Uterus (tissue), 4 donors: ENCODE results near the gene SKI. TPM values are rescaled to one million over a fixed set of nuclear protein-coding genes. Genes with fewer than 3 reads are reported as not detected.

Experiments
- DNase-seq, 2 donors: peaks; one replicate each; pipeline ENCODE4 v3.0.0-alpha.2; 2019 to 2020
- H3K27ac ChIP-seq, 2 donors: fragments of 200-600 bp; sonication (generic); 1 replicate in 1 of 2; 2 replicates in 1 of 2; pipeline ENCODE4 v1.5.1; 2016 to 2018
- H3K27me3 ChIP-seq, 2 donors: fragments of 200-600 bp; sonication (generic); one replicate each; pipeline ENCODE4 v1.5.1; 2018 to 2019; ENCODE audit warnings: control low read depth in 1 of 2
- H3K36me3 ChIP-seq, 2 donors: fragments of 200-600 bp; sonication (generic); one replicate each; pipeline ENCODE4 v1.5.1; 2019; ENCODE audit warnings: control low read depth in 1 of 2
- H3K4me1 ChIP-seq, 2 donors: fragments of 200-600 bp; sonication (generic); one replicate each; pipeline ENCODE4 v1.5.1; 2018 to 2019; ENCODE audit warnings: control low read depth in 1 of 2
- H3K4me3 ChIP-seq, 2 donors: fragments of 200-600 bp; sonication (generic); 1 replicate in 1 of 2; 2 replicates in 1 of 2; pipeline ENCODE4 v1.5.1; 2018 to 2019; ENCODE audit warnings: mild to moderate bottlenecking in 1 of 2
- H3K9me3 ChIP-seq, 2 donors: fragments of 200-600 bp; sonication (generic); one replicate each; pipeline ENCODE4 v1.5.1; 2019; ENCODE audit warnings: control low read depth in 1 of 2
- CTCF ChIP-seq, 4 experiments: fragments of 200-600 bp in 2 of 4; fragments of 450-650 bp in 2 of 4; sonication (generic) in 2 of 4; IDR thresholded peaks; one replicate each; pipeline ENCODE4 v1.5.1; 2016 to 2019; ENCODE audit warnings: antibody characterized with exemption in 4 of 4, mild to moderate bottlenecking in 2 of 4, moderate library complexity in 1 of 4
- POLR2A ChIP-seq, 2 donors: fragments of 450-650 bp; IDR thresholded peaks; one replicate each; pipeline ENCODE4 v1.6.1; 2016; ENCODE audit warnings: antibody characterized with exemption in 2 of 2, mild to moderate bottlenecking in 1 of 2, moderate library complexity in 1 of 2
- intact Hi-C: fragments of 100-400 bp; cut with DNase I; formaldehyde crosslinking; loops from one replicate; pipeline ENCODE4 v1.15.1; 2023; ENCODE audit warnings: low total_unique reads
- total RNA-seq, 4 donors: library from RNA; depleted of rRNA in 3 of 4; stranded (reverse); fragments of >200 nt in 3 of 4; gene quantifications; one replicate each; pipeline versions ENCODE4 v1.1.0 to v1.2.4, GENCODE V29; 2014 to 2023
- donor health status: DM: yes; HTN: yes; CAD: no.

Gene SKI
- total RNA-seq, 4 donors from 2014 or later, result 22.8 to 148 (median 34.9) TPM

GRCh38 chr1:2316451-2316961 lies 88.4 kb downstream of the SKI start:
- intact Hi-C loops, result loop anchor here (10.0 kb wide), 1 partner anchor 68 kb away; no protein-coding TSS in a partner anchor
- no peak for DNase-seq
- no peak for TF ChIP-seq POLR2A (IDR thresholded peaks at IDR 0.05)
- no peak for TF ChIP-seq CTCF (IDR thresholded peaks at IDR 0.05)
- Histone ChIP-seq H3K27me3 (no peaks in the 10 kb centered on the region), H3K4me3 (no peak overlapping the region), H3K36me3 (no peaks in the 10 kb centered on the region), H3K4me1 (peaks cover 0 to 57% of the 10 kb centered on the region in 2 donors), H3K9me3 (no peaks in the 10 kb centered on the region), H3K27ac (peak overlapping the region; percentile 86 to 93)

DNA sequence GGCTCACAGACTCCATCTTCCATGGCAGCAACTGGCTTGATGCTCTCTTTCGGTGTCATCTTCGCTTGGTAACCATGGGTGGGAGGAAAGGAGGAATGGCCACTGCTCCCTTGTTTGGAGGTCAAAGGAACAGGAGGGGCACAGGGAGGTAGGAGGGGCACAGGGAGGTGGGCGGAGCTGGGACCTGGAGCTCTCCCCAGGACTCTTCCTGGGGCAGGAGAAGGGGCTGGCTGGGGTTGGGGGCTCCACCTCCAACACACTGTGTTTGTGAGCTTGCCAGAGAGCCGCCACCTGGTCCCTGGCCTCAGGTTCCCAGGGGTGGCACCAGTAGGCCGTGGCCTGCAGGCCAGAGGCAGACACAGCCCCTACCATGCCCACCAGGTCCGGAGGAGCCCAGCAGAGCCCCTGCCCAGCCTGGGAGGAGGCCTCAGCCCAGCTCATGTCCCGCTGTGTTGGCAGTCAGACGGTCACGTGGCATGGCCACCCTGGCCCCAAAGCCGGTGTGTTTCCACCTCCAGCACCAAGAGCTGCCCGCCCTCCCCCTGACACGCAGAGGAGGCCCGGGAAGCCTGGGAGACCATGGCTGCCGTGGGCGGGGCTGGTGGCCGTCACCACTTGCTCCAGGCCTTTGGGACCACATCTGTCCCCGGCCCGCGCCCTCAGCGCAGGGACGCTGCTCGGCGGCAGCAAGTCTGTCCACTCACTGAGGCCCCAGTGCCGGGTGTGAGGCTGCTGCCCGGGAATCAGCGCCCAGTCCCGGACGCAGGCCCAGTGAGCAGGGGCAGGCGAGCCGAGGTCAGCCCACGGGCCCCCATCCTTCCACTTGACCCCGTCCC lies 89.3 kb downstream of the SKI start:
- Histone ChIP-seq H3K36me3 (no peaks in the 10 kb centered on the region), H3K4me1 (peaks cover 1 to 51% of the 10 kb centered on the region in 2 donors), H3K27ac (peak overlapping the region; percentile 86 to 93), H3K27me3 (no peaks in the 10 kb centered on the region), H3K9me3 (no peaks in the 10 kb centered on the region), H3K4me3 (no peak overlapping the region)
- no peak for DNase-seq
- intact Hi-C loops, result loop anchor here (10.0 kb wide), 1 partner anchor 67 kb away; no protein-coding TSS in a partner anchor
- no peak for TF ChIP-seq POLR2A (IDR thresholded peaks at IDR 0.05)

DNA sequence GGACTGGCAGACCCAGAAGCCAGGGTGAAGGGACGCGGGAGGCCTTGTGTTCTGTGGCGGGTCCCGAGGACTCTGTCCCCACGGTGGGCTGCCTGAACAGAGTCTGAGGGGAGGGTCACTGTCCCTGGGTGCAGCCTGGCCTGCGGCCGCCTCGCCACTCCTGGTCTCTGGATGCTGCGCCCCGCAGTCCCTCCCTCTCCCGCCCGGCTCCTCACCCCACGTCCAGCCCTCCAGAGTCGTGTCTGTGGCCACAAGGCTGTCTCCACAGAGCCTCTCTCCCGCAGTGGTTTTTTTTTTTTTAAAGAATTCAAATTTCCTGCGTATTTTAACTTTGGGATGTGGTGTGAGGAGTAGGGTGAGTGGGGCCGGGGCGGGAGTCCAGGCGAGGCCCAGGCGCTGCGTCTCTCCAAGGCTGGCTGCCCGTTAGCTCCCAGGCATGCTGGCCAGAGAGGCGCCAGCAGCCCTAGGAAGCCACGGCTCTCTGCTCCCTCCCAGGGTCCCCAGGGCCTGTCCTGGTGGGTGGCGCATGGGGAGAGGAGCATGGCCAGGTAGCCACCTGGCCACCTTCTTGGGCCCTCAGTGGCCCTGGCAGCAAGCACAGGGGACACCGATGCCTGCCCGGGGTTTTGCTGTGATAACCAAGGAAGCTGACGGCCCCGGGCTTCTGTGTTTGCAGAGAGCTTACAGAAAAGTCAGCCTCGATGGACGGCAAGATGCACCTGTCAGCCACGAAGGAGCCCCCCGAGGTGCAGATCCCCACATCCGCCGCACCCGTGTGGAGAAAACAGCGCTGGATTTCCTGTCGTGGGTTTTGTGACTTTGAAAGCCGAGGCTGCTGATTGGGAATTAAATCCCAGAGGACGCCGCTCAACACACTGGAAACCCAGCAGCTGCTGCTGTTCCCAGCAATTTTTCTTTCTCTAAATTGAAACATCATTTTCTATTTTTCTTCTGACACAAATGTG lies 90.5 kb downstream of the SKI start:
- Histone ChIP-seq H3K36me3 (no peaks in the 10 kb centered on the region), H3K4me1 (peaks cover 7 to 42% of the 10 kb centered on the region in 2 donors), H3K27me3 (no peaks in the 10 kb centered on the region), H3K9me3 (no peaks in the 10 kb centered on the region), H3K4me3 (no peak overlapping the region), H3K27ac (peak overlapping the region; percentile 86 to 93)
- DNase-seq, result no peak
- TF ChIP-seq POLR2A (IDR thresholded peaks at IDR 0.05), result no peak
- TF ChIP-seq CTCF (IDR thresholded peaks at IDR 0.05), result no peak
- intact Hi-C loops, result loop anchor here (10.0 kb wide), 1 partner anchor 66 kb away; no protein-coding TSS in a partner anchor

GRCh38 chr1:2319291-2319690 lies 91.2 kb downstream of the SKI start:
- intact Hi-C loops, result loop anchor here (10.0 kb wide), 1 partner anchor 66 kb away; no protein-coding TSS in a partner anchor
- TF ChIP-seq CTCF (IDR thresholded peaks at IDR 0.05) (no peak), POLR2A (IDR thresholded peaks at IDR 0.05) (no peak)
- no peaks in the 10 kb centered on the region for H3K27me3 ChIP-seq
- peak overlapping the region; percentile 86 to 93 for H3K27ac ChIP-seq
- no peaks in the 10 kb centered on the region for H3K9me3 ChIP-seq
- DNase-seq, result no peak
- no peak overlapping the region for H3K4me3 ChIP-seq
- peaks cover 7 to 35% of the 10 kb centered on the region in 2 donors for H3K4me1 ChIP-seq
- H3K36me3 ChIP-seq, result no peaks in the 10 kb centered on the region

GRCh38 chr1:2320006-2320405 lies 91.9 kb downstream of the SKI start:
- intact Hi-C loops, result no loop called here
- H3K27me3 ChIP-seq, result no peaks in the 10 kb centered on the region
- peaks cover 7 to 30% of the 10 kb centered on the region in 2 donors for H3K4me1 ChIP-seq
- H3K4me3 ChIP-seq, result no peak overlapping the region
- H3K36me3 ChIP-seq, result no peaks in the 10 kb centered on the region
- H3K27ac ChIP-seq, result peak overlapping the region; percentile 86 to 93
- DNase-seq, result peak; percentile 67 to 74
- no peak for TF ChIP-seq CTCF (IDR thresholded peaks at IDR 0.05)
- TF ChIP-seq POLR2A (IDR thresholded peaks at IDR 0.05), result peak in 1 of 2 donors; percentile 10
- no peaks in the 10 kb centered on the region for H3K9me3 ChIP-seq
